Neural cell (in vitro differentiated cells): ENCODE data around the gene RBBP8NL. TPM values are rescaled to one million over a fixed set of nuclear protein-coding genes. Genes with fewer than 3 reads are reported as not detected.

Source experiments
- H2AFZ ChIP-seq: fragments of 200-600, 300-800 bp; sonication (generic), shearing (Covaris generic); 2 replicates; pipeline ENCODE4 v1.6.0; 2014; ENCODE audit warnings: low read depth, mild to moderate bottlenecking, antibody characterized with exemption, low read length, moderate library complexity
- H3F3A ChIP-seq: fragments of 200-600 bp; shearing (Covaris generic); 2 replicates; pipeline ENCODE4 v1.6.1; 2016; ENCODE audit warnings: mild to moderate bottlenecking, moderate library complexity, mixed read lengths, antibody characterized with exemption, low read length; ENCODE audit not compliant: insufficient read depth, poor library complexity, severe bottlenecking
- H3K27ac ChIP-seq: fragments of 200-600, 300-800 bp; sonication (generic), shearing (Covaris generic); 2 replicates; pipeline ENCODE4 v1.5.1; 2014; ENCODE audit warnings: mild to moderate bottlenecking, low read length, moderate library complexity
- H3K27me3 ChIP-seq: fragments of 300-800, 200-600 bp; sonication (generic), shearing (Covaris generic); 2 replicates; pipeline ENCODE4 v1.6.0; 2014; ENCODE audit warnings: mild to moderate bottlenecking, low read depth, low read length, moderate library complexity; ENCODE audit not compliant: insufficient read depth
- H3K36me3 ChIP-seq: fragments of 300-800, 200-600 bp; sonication (generic), shearing (Covaris generic); 2 replicates; pipeline ENCODE4 v1.5.1; 2014; ENCODE audit warnings: mild to moderate bottlenecking, antibody characterized with exemption, low read length, moderate library complexity; ENCODE audit not compliant: insufficient read depth
- H3K4me2 ChIP-seq: fragments of 300-800, 200-600 bp; sonication (generic), shearing (Covaris generic); 2 replicates; pipeline ENCODE4 v1.6.0; 2014; ENCODE audit warnings: mild to moderate bottlenecking, low read length
- H3K4me3 ChIP-seq: fragments of 300-800, 200-600 bp; sonication (generic), shearing (Covaris generic); 2 replicates; pipeline ENCODE4 v1.5.1; 2014; ENCODE audit warnings: mild to moderate bottlenecking, low read length, moderate library complexity
- H3K79me2 ChIP-seq: fragments of 200-600 bp; shearing (Covaris generic); replicated peaks from 2 replicates; pipeline ENCODE4 v1.6.0; 2014; ENCODE audit warnings: mild to moderate bottlenecking, low read length, moderate library complexity; ENCODE audit not compliant: insufficient read depth
- H3K9ac ChIP-seq: fragments of 300-800, 200-600 bp; sonication (generic), shearing (Covaris generic); 2 replicates; pipeline ENCODE4 v1.6.1; 2016; ENCODE audit warnings: mild to moderate bottlenecking, low read length, mixed read lengths
- H3K9me2 ChIP-seq: fragments of 200-600 bp; shearing (Covaris generic); 2 replicates; pipeline ENCODE4 v1.6.1; 2016; ENCODE audit warnings: mild to moderate bottlenecking, low read length, mixed read lengths; ENCODE audit not compliant: insufficient read depth
- H3K9me3 ChIP-seq: fragments of 200-600, 300-800 bp; sonication (generic), shearing (Covaris generic); 2 replicates; pipeline ENCODE4 v1.6.1; 2016; ENCODE audit warnings: mild to moderate bottlenecking, mixed run types, low read length, moderate library complexity, mixed read lengths
- H4K20me1 ChIP-seq: fragments of 200-600 bp; shearing (Covaris generic); 2 replicates; pipeline ENCODE4 v1.6.1; 2016; ENCODE audit warnings: mild to moderate bottlenecking, mixed run types; ENCODE audit not compliant: insufficient read depth
- EP300 ChIP-seq: fragments of 450-650 bp; conservative IDR thresholded peaks from 2 replicates; pipeline ENCODE4 v1.6.1; 2014; ENCODE audit warnings: antibody characterized with exemption, mild to moderate bottlenecking, moderate library complexity; ENCODE audit not compliant: poor library complexity, severe bottlenecking
- EZH2 ChIP-seq: fragments of 200-600, 300-800 bp; shearing (Covaris generic), sonication (generic); IDR thresholded peaks from 2 replicates; pipeline ENCODE4 v1.6.1; 2014; ENCODE audit warnings: antibody characterized with exemption, low read length, borderline replicate concordance, mild to moderate bottlenecking; ENCODE audit not compliant: insufficient read depth, poor library complexity, severe bottlenecking
- MXI1 ChIP-seq: fragments of 450-650 bp; conservative IDR thresholded peaks from 2 replicates; pipeline ENCODE4 v1.6.1; 2014; ENCODE audit warnings: antibody characterized with exemption, mild to moderate bottlenecking; ENCODE audit not compliant: poor library complexity, severe bottlenecking
- POLR2AphosphoS5 ChIP-seq: IDR thresholded peaks from 2 replicates; pipeline ENCODE4 v1.6.1; 2012
- RAD21 ChIP-seq: fragments of 450-650 bp; conservative IDR thresholded peaks from 2 replicates; pipeline ENCODE4 v1.6.1; 2014; ENCODE audit warnings: antibody characterized with exemption, mild to moderate bottlenecking, moderate library complexity
- SMC3 ChIP-seq: fragments of 450-650 bp; conservative IDR thresholded peaks from 2 replicates; pipeline ENCODE4 v1.6.1; 2014; ENCODE audit warnings: antibody characterized with exemption, mild to moderate bottlenecking, moderate library complexity; ENCODE audit not compliant: poor library complexity
- TAF1 ChIP-seq: IDR thresholded peaks from 2 replicates; pipeline ENCODE4 v1.6.1; 2012; ENCODE audit warnings: low read depth
- polyA plus RNA-seq: library from polyadenylated mRNA; depleted of rRNA; stranded (reverse); fragments of >200 nt; gene quantifications from 2 replicates; pipeline ENCODE4 v1.2.3, GENCODE V29; 2014
- TF ChIP-seq, protein P1 (sequence below): fragments of 450-650 bp; IDR thresholded peaks from 2 replicates; pipeline ENCODE4 v1.5.1; 2014; ENCODE audit warnings: antibody characterized with exemption, mild to moderate bottlenecking, moderate library complexity; ENCODE audit not compliant: poor library complexity, severe bottlenecking
- TF ChIP-seq, protein P2 (sequence below): IDR thresholded peaks from 2 replicates; pipeline ENCODE4 v1.6.1; 2012; ENCODE audit warnings: borderline replicate concordance

Gene RBBP8NL
- polyA plus RNA-seq, 1 donor from 2014 or later: not detected

GRCh38 chr20:62453186-62453808 is 26.0 kb upstream of the RBBP8NL start:
- Histone ChIP-seq H3K27ac (no peak overlapping the region), H3K9ac (no peak overlapping the region), H3K4me2 (no peak overlapping the region), H2AFZ (no peak overlapping the region), H3K9me2 (no peaks in the 10 kb centered on the region), H3K4me3 (no peak overlapping the region), H3K9me3 (no peaks in the 10 kb centered on the region), H3K27me3 (no peaks in the 10 kb centered on the region), H3K79me2 (no peaks in the 10 kb centered on the region), H4K20me1 (no peaks in the 10 kb centered on the region), H3F3A (no peaks in the 10 kb centered on the region), H3K36me3 (no peaks in the 10 kb centered on the region)
- no peak for TF ChIP-seq EP300
- TF ChIP-seq EZH2: no peak
- TF ChIP-seq, protein P1, sequence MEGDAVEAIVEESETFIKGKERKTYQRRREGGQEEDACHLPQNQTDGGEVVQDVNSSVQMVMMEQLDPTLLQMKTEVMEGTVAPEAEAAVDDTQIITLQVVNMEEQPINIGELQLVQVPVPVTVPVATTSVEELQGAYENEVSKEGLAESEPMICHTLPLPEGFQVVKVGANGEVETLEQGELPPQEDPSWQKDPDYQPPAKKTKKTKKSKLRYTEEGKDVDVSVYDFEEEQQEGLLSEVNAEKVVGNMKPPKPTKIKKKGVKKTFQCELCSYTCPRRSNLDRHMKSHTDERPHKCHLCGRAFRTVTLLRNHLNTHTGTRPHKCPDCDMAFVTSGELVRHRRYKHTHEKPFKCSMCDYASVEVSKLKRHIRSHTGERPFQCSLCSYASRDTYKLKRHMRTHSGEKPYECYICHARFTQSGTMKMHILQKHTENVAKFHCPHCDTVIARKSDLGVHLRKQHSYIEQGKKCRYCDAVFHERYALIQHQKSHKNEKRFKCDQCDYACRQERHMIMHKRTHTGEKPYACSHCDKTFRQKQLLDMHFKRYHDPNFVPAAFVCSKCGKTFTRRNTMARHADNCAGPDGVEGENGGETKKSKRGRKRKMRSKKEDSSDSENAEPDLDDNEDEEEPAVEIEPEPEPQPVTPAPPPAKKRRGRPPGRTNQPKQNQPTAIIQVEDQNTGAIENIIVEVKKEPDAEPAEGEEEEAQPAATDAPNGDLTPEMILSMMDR: no peak
- no peak for TF ChIP-seq TAF1
- no peak for TF ChIP-seq POLR2AphosphoS5
- TF ChIP-seq MXI1: no peak
- TF ChIP-seq, protein P2, sequence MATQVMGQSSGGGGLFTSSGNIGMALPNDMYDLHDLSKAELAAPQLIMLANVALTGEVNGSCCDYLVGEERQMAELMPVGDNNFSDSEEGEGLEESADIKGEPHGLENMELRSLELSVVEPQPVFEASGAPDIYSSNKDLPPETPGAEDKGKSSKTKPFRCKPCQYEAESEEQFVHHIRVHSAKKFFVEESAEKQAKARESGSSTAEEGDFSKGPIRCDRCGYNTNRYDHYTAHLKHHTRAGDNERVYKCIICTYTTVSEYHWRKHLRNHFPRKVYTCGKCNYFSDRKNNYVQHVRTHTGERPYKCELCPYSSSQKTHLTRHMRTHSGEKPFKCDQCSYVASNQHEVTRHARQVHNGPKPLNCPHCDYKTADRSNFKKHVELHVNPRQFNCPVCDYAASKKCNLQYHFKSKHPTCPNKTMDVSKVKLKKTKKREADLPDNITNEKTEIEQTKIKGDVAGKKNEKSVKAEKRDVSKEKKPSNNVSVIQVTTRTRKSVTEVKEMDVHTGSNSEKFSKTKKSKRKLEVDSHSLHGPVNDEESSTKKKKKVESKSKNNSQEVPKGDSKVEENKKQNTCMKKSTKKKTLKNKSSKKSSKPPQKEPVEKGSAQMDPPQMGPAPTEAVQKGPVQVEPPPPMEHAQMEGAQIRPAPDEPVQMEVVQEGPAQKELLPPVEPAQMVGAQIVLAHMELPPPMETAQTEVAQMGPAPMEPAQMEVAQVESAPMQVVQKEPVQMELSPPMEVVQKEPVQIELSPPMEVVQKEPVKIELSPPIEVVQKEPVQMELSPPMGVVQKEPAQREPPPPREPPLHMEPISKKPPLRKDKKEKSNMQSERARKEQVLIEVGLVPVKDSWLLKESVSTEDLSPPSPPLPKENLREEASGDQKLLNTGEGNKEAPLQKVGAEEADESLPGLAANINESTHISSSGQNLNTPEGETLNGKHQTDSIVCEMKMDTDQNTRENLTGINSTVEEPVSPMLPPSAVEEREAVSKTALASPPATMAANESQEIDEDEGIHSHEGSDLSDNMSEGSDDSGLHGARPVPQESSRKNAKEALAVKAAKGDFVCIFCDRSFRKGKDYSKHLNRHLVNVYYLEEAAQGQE: no peak
- TF ChIP-seq RAD21: no peak
- no peak for TF ChIP-seq SMC3

- H3K4me3 ChIP-seq: no peak overlapping the region
- no peak overlapping the region for H3K27ac ChIP-seq
- no peaks in the 10 kb centered on the region for H3K79me2 ChIP-seq
- no peak overlapping the region for H3K4me2 ChIP-seq
- H4K20me1 ChIP-seq: no peaks in the 10 kb centered on the region
- no peaks in the 10 kb centered on the region for H3K9me3 ChIP-seq
- no peaks in the 10 kb centered on the region for H3F3A ChIP-seq
- H3K9ac ChIP-seq: no peak overlapping the region
- no peaks in the 10 kb centered on the region for H3K36me3 ChIP-seq
- no peak overlapping the region for H2AFZ ChIP-seq
- TF ChIP-seq MXI1 (no peak), POLR2AphosphoS5 (no peak), SMC3 (no peak), EP300 (no peak), RAD21 (no peak), TAF1 (no peak), EZH2 (no peak)
- TF ChIP-seq, protein P1: no peak
- TF ChIP-seq, protein P2: no peak
- no peaks in the 10 kb centered on the region for H3K9me2 ChIP-seq
- H3K27me3 ChIP-seq: no peaks in the 10 kb centered on the region
Measured at GRCh38 chr20:62452475-62453095, 25.2 kb upstream of the RBBP8NL start.
